ENCODE data around the gene CLDN14.

The CLDN14 gene

DNA sequence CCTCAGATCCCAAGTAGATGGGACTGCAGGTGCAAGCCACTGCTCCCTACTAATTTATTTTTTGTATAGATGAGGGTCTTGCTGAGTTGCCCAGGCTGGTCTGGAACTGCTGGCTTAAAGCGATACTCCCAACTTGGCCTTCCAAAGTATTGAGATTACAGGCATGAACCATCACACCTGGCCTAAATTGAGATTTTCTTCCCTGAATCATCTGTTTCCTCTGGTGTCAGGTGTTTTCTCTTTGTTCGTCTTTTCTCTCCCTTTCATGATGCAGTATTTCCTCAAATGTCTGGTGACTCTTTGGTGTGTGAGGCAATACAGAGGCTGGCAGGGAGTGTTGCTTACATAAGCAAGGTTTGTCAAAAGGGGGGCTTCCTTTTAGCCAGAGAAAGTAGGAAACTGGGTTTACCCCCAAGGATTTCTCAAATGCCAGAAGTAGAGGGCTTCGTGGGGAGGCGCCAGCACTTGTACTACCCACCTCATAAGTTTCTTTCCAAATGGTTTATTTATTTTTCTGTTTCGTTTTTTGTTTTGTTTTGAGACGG is 27.6 kb downstream of the CLDN14 start:
- Histone ChIP-seq H3K79me2 (ENCODE audit: low read length) (no peaks in the 10 kb centered on the region), H3K4me1 (ENCODE audit: low read length) (no peaks in the 10 kb centered on the region), H2AFZ (ENCODE audit: low read length) (no peak overlapping the region), H3K27ac (ENCODE audit: low read length) (no peak overlapping the region), H3K27me3 (replicated peaks; ENCODE audit: insufficient read depth, low read length) (no peaks in the 10 kb centered on the region), H3K4me3 (ENCODE audit: low read length) (no peak overlapping the region), H3K9me3 (replicated peaks; ENCODE audit: insufficient read depth, low read length) (no peaks in the 10 kb centered on the region), H4K20me1 (ENCODE audit: insufficient read depth, low read length) (no peaks in the 10 kb centered on the region), H3F3A (ENCODE audit: insufficient read depth, low read length) (no peaks in the 10 kb centered on the region), H3K9ac (ENCODE audit: low read length) (no peak overlapping the region), H3K9me2 (replicated peaks; ENCODE audit: insufficient read depth, low read length) (no peaks in the 10 kb centered on the region), H3K4me2 (ENCODE audit: low read depth, low read length) (no peak overlapping the region), H3K36me3 (replicated peaks; ENCODE audit: insufficient read depth, low read length) (no peaks in the 10 kb centered on the region)
- TF ChIP-seq EZH2phosphoT487 (IDR thresholded peaks at IDR 0.05; ENCODE audit: low read length) (no peak), EZH2 (optimal IDR thresholded peaks at IDR 0.05; ENCODE audit: low read depth, low read length) (no peak)
- TF ChIP-seq, protein P1, sequence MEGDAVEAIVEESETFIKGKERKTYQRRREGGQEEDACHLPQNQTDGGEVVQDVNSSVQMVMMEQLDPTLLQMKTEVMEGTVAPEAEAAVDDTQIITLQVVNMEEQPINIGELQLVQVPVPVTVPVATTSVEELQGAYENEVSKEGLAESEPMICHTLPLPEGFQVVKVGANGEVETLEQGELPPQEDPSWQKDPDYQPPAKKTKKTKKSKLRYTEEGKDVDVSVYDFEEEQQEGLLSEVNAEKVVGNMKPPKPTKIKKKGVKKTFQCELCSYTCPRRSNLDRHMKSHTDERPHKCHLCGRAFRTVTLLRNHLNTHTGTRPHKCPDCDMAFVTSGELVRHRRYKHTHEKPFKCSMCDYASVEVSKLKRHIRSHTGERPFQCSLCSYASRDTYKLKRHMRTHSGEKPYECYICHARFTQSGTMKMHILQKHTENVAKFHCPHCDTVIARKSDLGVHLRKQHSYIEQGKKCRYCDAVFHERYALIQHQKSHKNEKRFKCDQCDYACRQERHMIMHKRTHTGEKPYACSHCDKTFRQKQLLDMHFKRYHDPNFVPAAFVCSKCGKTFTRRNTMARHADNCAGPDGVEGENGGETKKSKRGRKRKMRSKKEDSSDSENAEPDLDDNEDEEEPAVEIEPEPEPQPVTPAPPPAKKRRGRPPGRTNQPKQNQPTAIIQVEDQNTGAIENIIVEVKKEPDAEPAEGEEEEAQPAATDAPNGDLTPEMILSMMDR (IDR thresholded peaks at IDR 0.05; ENCODE audit: low read length): no peak
- no peak for DNase-seq

DNA sequence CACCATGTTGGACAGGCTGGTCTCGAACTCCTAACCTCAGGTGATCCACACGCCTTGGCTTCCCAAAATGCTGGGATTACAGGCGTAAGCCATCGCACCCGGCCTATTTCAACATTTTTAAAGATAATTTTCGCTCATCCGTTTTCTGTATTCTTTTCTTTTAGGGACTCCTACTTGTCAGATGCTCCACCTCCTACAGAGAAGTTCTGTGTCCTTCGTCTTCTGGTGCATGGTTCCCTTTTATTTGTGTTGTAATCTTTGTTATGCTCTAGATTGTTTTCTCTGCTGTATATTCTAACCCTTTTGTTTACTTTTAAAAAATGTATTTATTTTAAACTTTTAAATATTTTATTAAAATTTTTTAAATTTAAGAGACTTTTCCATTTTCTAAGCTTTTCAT is 28.4 kb downstream of the CLDN14 start:
- H4K20me1 ChIP-seq (ENCODE audit: insufficient read depth, low read length): no peaks in the 10 kb centered on the region

DNA sequence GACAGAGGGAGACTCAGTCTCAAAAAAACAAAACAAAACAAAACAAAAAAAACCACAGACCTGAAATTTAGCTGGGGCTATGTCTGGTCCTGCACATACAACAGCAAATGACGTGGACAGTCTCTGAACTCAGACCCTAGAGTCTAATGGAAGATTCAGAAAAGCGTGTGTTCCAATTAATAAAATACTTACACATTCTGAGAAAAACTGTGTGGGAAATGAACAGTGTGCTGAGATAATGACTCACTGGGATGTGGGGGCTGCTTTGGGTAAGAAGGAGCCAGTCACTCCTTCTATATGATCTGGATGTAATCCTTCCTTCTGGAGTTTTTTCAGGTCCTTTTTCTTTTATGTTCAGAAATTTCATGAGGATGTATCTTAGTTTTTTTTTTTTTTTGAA is 29.4 kb downstream of the CLDN14 start:
- H3K9me3 ChIP-seq (replicated peaks; ENCODE audit: insufficient read depth, low read length): no peaks in the 10 kb centered on the region
- no peak overlapping the region for H3K27ac ChIP-seq (ENCODE audit: low read length)
- no peaks in the 10 kb centered on the region for H3F3A ChIP-seq (ENCODE audit: insufficient read depth, low read length)
- no peaks in the 10 kb centered on the region for H3K4me1 ChIP-seq (ENCODE audit: low read length)
- no peak overlapping the region for H3K4me2 ChIP-seq (ENCODE audit: low read depth, low read length)
- no peak for DNase-seq
- no peak overlapping the region for H3K9ac ChIP-seq (ENCODE audit: low read length)
- no peaks in the 10 kb centered on the region for H3K27me3 ChIP-seq (replicated peaks; ENCODE audit: insufficient read depth, low read length)
- no peaks in the 10 kb centered on the region for H4K20me1 ChIP-seq (ENCODE audit: insufficient read depth, low read length)
- no peaks in the 10 kb centered on the region for H3K79me2 ChIP-seq (ENCODE audit: low read length)
- H3K4me3 ChIP-seq (ENCODE audit: low read length): no peak overlapping the region
- H3K36me3 ChIP-seq (replicated peaks; ENCODE audit: insufficient read depth, low read length): no peaks in the 10 kb centered on the region
- no peaks in the 10 kb centered on the region for H3K9me2 ChIP-seq (replicated peaks; ENCODE audit: insufficient read depth, low read length)
- H2AFZ ChIP-seq (ENCODE audit: low read length): no peak overlapping the region
- TF ChIP-seq EZH2 (optimal IDR thresholded peaks at IDR 0.05; ENCODE audit: low read depth, low read length) (no peak), EZH2phosphoT487 (IDR thresholded peaks at IDR 0.05; ENCODE audit: low read length) (no peak)
- TF ChIP-seq, protein P1 (IDR thresholded peaks at IDR 0.05; ENCODE audit: low read length): no peak

More for the DNA sequence above, 28.4 kb downstream of the CLDN14 start:
- no peak for TF ChIP-seq EZH2 (optimal IDR thresholded peaks at IDR 0.05; ENCODE audit: low read depth, low read length)
- TF ChIP-seq, protein P1 (IDR thresholded peaks at IDR 0.05; ENCODE audit: low read length): no peak
- no peak for TF ChIP-seq EZH2phosphoT487 (IDR thresholded peaks at IDR 0.05; ENCODE audit: low read length)
- no peak overlapping the region for H3K27ac ChIP-seq (ENCODE audit: low read length)
- no peak overlapping the region for H2AFZ ChIP-seq (ENCODE audit: low read length)
- DNase-seq: no peak
- H3F3A ChIP-seq (ENCODE audit: insufficient read depth, low read length): no peaks in the 10 kb centered on the region
- no peaks in the 10 kb centered on the region for H3K9me2 ChIP-seq (replicated peaks; ENCODE audit: insufficient read depth, low read length)
- H3K27me3 ChIP-seq (replicated peaks; ENCODE audit: insufficient read depth, low read length): no peaks in the 10 kb centered on the region
- no peak overlapping the region for H3K9ac ChIP-seq (ENCODE audit: low read length)
- no peak overlapping the region for H3K4me3 ChIP-seq (ENCODE audit: low read length)
- no peaks in the 10 kb centered on the region for H3K9me3 ChIP-seq (replicated peaks; ENCODE audit: insufficient read depth, low read length)
- H3K36me3 ChIP-seq (replicated peaks; ENCODE audit: insufficient read depth, low read length): no peaks in the 10 kb centered on the region
- no peaks in the 10 kb centered on the region for H3K79me2 ChIP-seq (ENCODE audit: low read length)
- H3K4me2 ChIP-seq (ENCODE audit: low read depth, low read length): no peak overlapping the region
- no peaks in the 10 kb centered on the region for H3K4me1 ChIP-seq (ENCODE audit: low read length)
